ENCODE measurements around the gene TACSTD2. TPM values are rescaled to one million over a fixed set of nuclear protein-coding genes. Genes with fewer than 3 reads are reported as not detected.

TACSTD2 gene
- total RNA-seq, 2 donors from 2014 or later, result 219 to 310 TPM

DNA sequence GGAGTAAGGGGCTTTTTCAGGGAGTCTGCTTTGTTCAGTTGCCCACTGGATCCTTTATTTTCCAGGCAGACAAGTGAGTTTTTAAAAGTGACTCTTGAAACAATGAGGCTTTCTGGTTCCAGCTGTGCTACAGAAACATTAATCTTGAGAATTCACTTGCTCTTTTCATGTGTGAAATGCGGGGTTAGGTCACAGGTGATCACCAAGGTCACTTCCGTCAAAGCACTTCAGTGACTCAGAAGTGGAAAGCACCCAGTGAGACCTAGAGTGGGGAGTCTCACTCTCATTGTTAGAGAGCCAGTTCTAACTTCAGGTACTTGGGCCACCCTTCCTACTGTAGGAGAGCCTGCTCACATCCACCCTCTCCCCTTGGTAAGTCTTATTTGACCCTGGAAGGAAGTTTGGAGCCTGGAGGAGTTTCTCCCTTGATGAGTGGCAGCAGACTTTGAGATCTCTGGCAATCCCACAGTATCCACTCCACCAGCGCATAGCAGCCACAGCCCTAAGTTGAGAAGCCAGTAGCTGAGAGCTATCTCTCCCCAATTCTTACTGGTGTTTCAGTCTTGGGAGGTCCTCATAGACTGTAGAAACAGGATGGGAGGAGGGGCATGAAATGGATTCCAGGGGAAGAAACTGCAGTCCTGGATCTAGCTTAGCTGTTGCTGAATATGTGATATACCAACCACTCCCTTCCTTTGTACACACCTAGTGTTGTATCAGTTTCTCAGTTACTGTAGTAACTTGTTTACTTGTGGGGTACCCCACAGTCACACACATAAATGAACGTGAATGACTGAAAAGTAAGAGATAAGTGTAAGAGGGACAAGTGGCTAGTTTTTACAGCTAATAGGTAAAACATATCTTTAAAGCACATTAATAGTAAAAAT, 3.1 kb downstream of the TACSTD2 start:
- Histone ChIP-seq H3K36me3 (no peaks in the 10 kb centered on the region), H3K4me3 (peak overlapping the region in 1 of 2 donors; percentile 60), H3K9me3 (no peaks in the 10 kb centered on the region), H3K27ac (peak overlapping the region; percentile 61 to 87), H3K4me1 (replicated peaks) (peaks cover 8% of the 10 kb centered on the region), H3K27me3 (replicated peaks; ENCODE audit: insufficient read depth) (no peaks in the 10 kb centered on the region)
- WGBS, result 40% methylated on average over 4 of the region's 4 CpGs
- DNase-seq (ENCODE audit: low spot score), result no peak
- intact Hi-C loops (cut with DNase I), result no loop called here
- TF ChIP-seq POLR2AphosphoS5 (IDR thresholded peaks at IDR 0.05) (no peak), POLR2A (IDR thresholded peaks at IDR 0.05) (peak; percentile 76)
- TF ChIP-seq, protein P1, sequence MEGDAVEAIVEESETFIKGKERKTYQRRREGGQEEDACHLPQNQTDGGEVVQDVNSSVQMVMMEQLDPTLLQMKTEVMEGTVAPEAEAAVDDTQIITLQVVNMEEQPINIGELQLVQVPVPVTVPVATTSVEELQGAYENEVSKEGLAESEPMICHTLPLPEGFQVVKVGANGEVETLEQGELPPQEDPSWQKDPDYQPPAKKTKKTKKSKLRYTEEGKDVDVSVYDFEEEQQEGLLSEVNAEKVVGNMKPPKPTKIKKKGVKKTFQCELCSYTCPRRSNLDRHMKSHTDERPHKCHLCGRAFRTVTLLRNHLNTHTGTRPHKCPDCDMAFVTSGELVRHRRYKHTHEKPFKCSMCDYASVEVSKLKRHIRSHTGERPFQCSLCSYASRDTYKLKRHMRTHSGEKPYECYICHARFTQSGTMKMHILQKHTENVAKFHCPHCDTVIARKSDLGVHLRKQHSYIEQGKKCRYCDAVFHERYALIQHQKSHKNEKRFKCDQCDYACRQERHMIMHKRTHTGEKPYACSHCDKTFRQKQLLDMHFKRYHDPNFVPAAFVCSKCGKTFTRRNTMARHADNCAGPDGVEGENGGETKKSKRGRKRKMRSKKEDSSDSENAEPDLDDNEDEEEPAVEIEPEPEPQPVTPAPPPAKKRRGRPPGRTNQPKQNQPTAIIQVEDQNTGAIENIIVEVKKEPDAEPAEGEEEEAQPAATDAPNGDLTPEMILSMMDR (IDR thresholded peaks at IDR 0.05), result no peak

DNA sequence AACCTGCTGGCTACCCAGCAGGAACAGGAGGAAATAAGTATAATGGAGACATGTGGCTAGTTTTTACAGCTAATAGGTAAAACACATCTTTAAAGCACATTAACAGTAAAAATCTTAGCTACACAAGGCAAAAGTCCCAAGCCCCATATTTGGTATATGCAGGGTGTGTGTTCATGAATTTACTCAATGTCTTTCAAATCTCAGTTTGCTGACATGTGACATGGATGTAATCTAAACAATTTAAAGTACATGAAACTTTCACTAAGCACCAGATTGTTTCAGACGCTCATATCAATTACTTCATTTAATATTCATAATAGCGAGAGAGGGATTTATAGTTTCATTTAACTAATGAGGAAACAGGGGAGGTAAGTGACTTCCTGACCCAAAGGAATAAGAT, 3.9 kb downstream of the TACSTD2 start:
- no peak overlapping the region for H3K4me3 ChIP-seq
- H3K27me3 ChIP-seq (replicated peaks; ENCODE audit: insufficient read depth), result no peaks in the 10 kb centered on the region
- intact Hi-C loops (cut with DNase I), result no loop called here
- no peaks in the 10 kb centered on the region for H3K9me3 ChIP-seq
- peak overlapping the region; percentile 61 to 87 for H3K27ac ChIP-seq
- WGBS, result 77% methylated on average over 2 of the region's 2 CpGs
- no peak for TF ChIP-seq POLR2AphosphoS5 (IDR thresholded peaks at IDR 0.05)
- no peak for TF ChIP-seq POLR2A (IDR thresholded peaks at IDR 0.05)
- TF ChIP-seq, protein P1 (IDR thresholded peaks at IDR 0.05), result no peak
- H3K4me1 ChIP-seq (replicated peaks), result peaks cover 5% of the 10 kb centered on the region
- H3K36me3 ChIP-seq, result no peaks in the 10 kb centered on the region
- no peak for DNase-seq (ENCODE audit: low spot score)

DNA sequence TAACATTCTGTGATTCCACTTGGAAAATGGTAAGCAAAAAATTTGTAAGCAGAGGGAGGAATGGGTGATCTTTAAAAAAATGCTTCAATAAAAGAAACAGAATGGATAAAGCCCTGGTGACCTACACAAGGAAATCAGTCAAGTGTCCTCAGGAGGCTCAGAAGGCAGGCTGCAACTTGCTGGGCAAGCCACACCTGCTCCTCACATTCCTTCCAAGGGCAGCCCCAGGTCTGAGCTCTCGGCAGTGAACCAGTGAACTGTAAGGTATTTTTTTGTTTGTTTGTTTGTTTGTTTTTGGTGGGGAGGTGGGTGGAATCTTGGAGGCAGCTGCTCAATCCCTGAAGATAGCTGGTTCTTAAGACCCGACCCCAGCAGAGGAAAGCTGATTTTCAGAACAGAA, 4.4 kb downstream of the TACSTD2 start:
- WGBS, result 33% methylated on average over 2 of the region's 2 CpGs
- Histone ChIP-seq H3K4me3 (no peak overlapping the region), H3K27ac (peak overlapping the region; percentile 61 to 87), H3K9me3 (no peaks in the 10 kb centered on the region), H3K4me1 (replicated peaks) (peaks cover under 1% of the 10 kb centered on the region), H3K36me3 (no peaks in the 10 kb centered on the region), H3K27me3 (replicated peaks; ENCODE audit: insufficient read depth) (no peaks in the 10 kb centered on the region)
- peak; percentile 78 for DNase-seq (ENCODE audit: low spot score)
- no peak for TF ChIP-seq POLR2A (IDR thresholded peaks at IDR 0.05)
- peak; percentile 72 for TF ChIP-seq POLR2AphosphoS5 (IDR thresholded peaks at IDR 0.05)
- TF ChIP-seq, protein P1 (IDR thresholded peaks at IDR 0.05), result no peak
- intact Hi-C loops (cut with DNase I), result no loop called here

- Histone ChIP-seq H3K4me1 (replicated peaks) (no peaks in the 10 kb centered on the region), H3K27ac (peak overlapping the region in 1 of 2 donors; percentile 61), H3K9me3 (no peaks in the 10 kb centered on the region), H3K27me3 (replicated peaks; ENCODE audit: insufficient read depth) (no peaks in the 10 kb centered on the region), H3K4me3 (no peak overlapping the region), H3K36me3 (no peaks in the 10 kb centered on the region)
- no peak for TF ChIP-seq POLR2A (IDR thresholded peaks at IDR 0.05)
- TF ChIP-seq POLR2AphosphoS5 (IDR thresholded peaks at IDR 0.05), result no peak
- TF ChIP-seq, protein P1 (IDR thresholded peaks at IDR 0.05), result no peak
- intact Hi-C loops (cut with DNase I), result no loop called here
- no peak for DNase-seq (ENCODE audit: low spot score)
Observed at GRCh38 chr1:58571616-58572015, 5.4 kb downstream of the TACSTD2 start.

- Histone ChIP-seq H3K36me3 (no peaks in the 10 kb centered on the region), H3K27me3 (replicated peaks; ENCODE audit: insufficient read depth) (no peaks in the 10 kb centered on the region), H3K4me1 (replicated peaks) (no peaks in the 10 kb centered on the region), H3K4me3 (no peak overlapping the region), H3K27ac (no peak overlapping the region), H3K9me3 (no peaks in the 10 kb centered on the region)
- 87% methylated on average over 2 of the region's 2 CpGs for WGBS
- intact Hi-C loops (cut with DNase I), result no loop called here
- TF ChIP-seq, protein P1 (IDR thresholded peaks at IDR 0.05), result no peak
- TF ChIP-seq POLR2A (IDR thresholded peaks at IDR 0.05) (no peak), POLR2AphosphoS5 (IDR thresholded peaks at IDR 0.05) (no peak)
- DNase-seq (ENCODE audit: low spot score), result no peak
Observed at GRCh38 chr1:58570817-58571216, 6.2 kb downstream of the TACSTD2 start.
